ENCODE data around the gene CHRNA4.

DNA sequence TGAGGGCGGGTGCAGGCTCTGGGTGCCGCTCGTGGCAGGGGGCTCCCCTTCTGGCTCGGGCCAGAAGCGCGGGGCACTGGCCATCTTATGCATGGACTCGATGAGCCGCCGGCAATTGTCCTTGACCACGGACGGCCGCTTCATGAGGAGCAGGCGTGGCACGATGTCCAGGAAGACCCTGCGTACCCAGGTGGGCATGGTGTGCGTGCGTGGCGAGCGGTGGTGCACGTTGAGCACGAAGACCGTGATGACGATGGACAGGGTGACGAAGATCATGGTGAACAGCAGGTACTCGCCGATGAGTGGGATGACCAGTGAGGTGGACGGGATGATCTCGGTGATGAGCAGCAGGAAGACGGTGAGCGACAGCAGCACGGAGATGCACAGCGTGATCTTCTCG is 11.0 kb downstream of the CHRNA4 start:
- TF ChIP-seq, protein P1, sequence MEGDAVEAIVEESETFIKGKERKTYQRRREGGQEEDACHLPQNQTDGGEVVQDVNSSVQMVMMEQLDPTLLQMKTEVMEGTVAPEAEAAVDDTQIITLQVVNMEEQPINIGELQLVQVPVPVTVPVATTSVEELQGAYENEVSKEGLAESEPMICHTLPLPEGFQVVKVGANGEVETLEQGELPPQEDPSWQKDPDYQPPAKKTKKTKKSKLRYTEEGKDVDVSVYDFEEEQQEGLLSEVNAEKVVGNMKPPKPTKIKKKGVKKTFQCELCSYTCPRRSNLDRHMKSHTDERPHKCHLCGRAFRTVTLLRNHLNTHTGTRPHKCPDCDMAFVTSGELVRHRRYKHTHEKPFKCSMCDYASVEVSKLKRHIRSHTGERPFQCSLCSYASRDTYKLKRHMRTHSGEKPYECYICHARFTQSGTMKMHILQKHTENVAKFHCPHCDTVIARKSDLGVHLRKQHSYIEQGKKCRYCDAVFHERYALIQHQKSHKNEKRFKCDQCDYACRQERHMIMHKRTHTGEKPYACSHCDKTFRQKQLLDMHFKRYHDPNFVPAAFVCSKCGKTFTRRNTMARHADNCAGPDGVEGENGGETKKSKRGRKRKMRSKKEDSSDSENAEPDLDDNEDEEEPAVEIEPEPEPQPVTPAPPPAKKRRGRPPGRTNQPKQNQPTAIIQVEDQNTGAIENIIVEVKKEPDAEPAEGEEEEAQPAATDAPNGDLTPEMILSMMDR (IDR thresholded peaks at IDR 0.05) = no peak
- TF ChIP-seq EP300 (IDR thresholded peaks at IDR 0.05; ENCODE audit: low read depth) = no peak
